Upper lobe of right lung (tissue), 1 donor: Measurements from ENCODE around the gene ZNF680. TPM values are rescaled to one million over a fixed set of nuclear protein-coding genes. Genes with fewer than 3 reads are reported as not detected.

ENCODE experiments used
- ATAC-seq: fragments of 200-7000 bp; cut with Tn5 transposase; one replicate; pipeline ENCODE4 v1.9.1; 2020; ENCODE audit warnings: mild to moderate bottlenecking, moderate library complexity
- DNase-seq: peaks from one replicate; pipeline ENCODE4 v3.0.0-alpha.2; 2020
- H3K27ac ChIP-seq: fragments of 200-600 bp; one replicate; pipeline ENCODE4 v1.8.0; 2022
- H3K27me3 ChIP-seq: fragments of 200-600 bp; one replicate; pipeline ENCODE4 v1.8.0; 2022; ENCODE audit warnings: mild to moderate bottlenecking
- H3K36me3 ChIP-seq: fragments of 200-600 bp; one replicate; pipeline ENCODE4 v1.8.0; 2022
- H3K4me1 ChIP-seq: fragments of 200-600 bp; one replicate; pipeline ENCODE4 v1.8.0; 2022
- H3K4me3 ChIP-seq: fragments of 200-600 bp; one replicate; pipeline ENCODE4 v1.8.0; 2022; ENCODE audit warnings: mild to moderate bottlenecking
- H3K9me3 ChIP-seq: fragments of 200-600 bp; one replicate; pipeline ENCODE4 v1.8.0; 2022
- intact Hi-C: fragments of 100-400 bp; cut with DNase I; formaldehyde crosslinking; loops from one replicate; pipeline ENCODE4 v1.11.0; 2022
- total RNA-seq: library from RNA; stranded (reverse); fragmentation: NEBNext Ultra II Directional; extraction: Animal tissue kit (Norgen Biotek cat#: 25700); gene quantifications from one replicate; pipeline ENCODE4 v1.2.1, GENCODE V29; 2021
- TF ChIP-seq, protein P1 (sequence below): fragments of 200-600 bp; IDR thresholded peaks from one replicate; pipeline ENCODE4 v1.8.0; 2022; ENCODE audit warnings: antibody characterized with exemption
- donor health status: DM: no; HTN: yes; CAD: no; lungs with severe emphysema.

ZNF680 gene
- total RNA-seq, 1 donor from 2014 or later: 17.3 TPM

- DNase-seq (no peak), ATAC-seq (no peak)
- no peak overlapping the region for H3K27ac ChIP-seq
- intact Hi-C loops: no loop called here
- H3K36me3 ChIP-seq: no peaks in the 10 kb centered on the region
- H3K4me1 ChIP-seq: no peaks in the 10 kb centered on the region
- TF ChIP-seq, protein P1, sequence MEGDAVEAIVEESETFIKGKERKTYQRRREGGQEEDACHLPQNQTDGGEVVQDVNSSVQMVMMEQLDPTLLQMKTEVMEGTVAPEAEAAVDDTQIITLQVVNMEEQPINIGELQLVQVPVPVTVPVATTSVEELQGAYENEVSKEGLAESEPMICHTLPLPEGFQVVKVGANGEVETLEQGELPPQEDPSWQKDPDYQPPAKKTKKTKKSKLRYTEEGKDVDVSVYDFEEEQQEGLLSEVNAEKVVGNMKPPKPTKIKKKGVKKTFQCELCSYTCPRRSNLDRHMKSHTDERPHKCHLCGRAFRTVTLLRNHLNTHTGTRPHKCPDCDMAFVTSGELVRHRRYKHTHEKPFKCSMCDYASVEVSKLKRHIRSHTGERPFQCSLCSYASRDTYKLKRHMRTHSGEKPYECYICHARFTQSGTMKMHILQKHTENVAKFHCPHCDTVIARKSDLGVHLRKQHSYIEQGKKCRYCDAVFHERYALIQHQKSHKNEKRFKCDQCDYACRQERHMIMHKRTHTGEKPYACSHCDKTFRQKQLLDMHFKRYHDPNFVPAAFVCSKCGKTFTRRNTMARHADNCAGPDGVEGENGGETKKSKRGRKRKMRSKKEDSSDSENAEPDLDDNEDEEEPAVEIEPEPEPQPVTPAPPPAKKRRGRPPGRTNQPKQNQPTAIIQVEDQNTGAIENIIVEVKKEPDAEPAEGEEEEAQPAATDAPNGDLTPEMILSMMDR: no peak
- no peaks in the 10 kb centered on the region for H3K27me3 ChIP-seq
- H3K9me3 ChIP-seq: no peaks in the 10 kb centered on the region
- no peak overlapping the region for H3K4me3 ChIP-seq
Measured at GRCh38 chr7:64606385-64606784, 43.5 kb upstream of the ZNF680 start.

- Histone ChIP-seq H3K27ac (no peak overlapping the region), H3K4me3 (no peak overlapping the region), H3K4me1 (no peaks in the 10 kb centered on the region), H3K27me3 (no peaks in the 10 kb centered on the region), H3K36me3 (no peaks in the 10 kb centered on the region), H3K9me3 (no peaks in the 10 kb centered on the region)
- ATAC-seq (no peak), DNase-seq (no peak)
- intact Hi-C loops: no loop called here
- TF ChIP-seq, protein P1: no peak
Measured at GRCh38 chr7:64603271-64603670, 40.4 kb upstream of the ZNF680 start.

DNA sequence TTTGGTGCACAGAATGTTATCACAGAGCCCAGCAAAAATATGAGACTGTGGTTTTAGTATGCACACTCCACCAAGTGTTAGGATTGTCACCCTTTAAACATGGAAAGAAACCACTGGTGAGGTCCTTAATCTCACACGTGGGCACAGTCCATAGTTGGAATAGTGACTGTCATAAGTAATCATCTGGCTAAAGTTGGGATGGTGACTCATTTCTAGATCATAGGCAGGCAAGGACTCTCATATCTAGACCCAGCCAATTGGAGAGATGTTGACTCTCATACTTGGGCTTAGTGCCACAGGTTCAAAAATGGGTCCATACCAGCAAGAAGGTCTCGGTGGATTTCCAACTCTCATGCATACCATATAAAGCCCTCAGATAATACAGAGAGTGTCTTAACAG is 39.6 kb upstream of the ZNF680 start:
- intact Hi-C loops: no loop called here
- no peak for DNase-seq
- Histone ChIP-seq H3K4me3 (no peak overlapping the region), H3K4me1 (no peaks in the 10 kb centered on the region), H3K27ac (no peak overlapping the region), H3K27me3 (no peaks in the 10 kb centered on the region), H3K9me3 (no peaks in the 10 kb centered on the region), H3K36me3 (no peaks in the 10 kb centered on the region)
- ATAC-seq: no peak
- TF ChIP-seq, protein P1: no peak

DNA sequence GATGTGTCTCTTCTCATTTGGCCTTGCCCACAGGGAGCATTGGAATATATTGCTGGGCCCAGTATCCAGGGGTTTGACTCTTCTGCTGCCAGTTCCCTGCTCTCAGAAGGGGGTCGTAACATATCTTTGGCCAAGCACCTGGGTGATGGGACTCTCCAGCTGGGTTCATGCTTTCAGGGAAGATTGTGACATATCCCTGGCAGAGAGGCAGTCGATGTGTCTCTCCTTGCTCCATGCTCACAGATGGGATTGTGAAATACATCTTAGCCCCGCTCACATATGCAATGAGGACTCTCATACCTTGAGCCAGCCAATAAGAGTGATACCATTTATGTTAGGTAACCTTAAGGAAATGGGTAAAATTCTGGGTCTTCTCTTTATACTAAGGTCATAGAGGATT is 39.2 kb upstream of the ZNF680 start:
- no peaks in the 10 kb centered on the region for H3K36me3 ChIP-seq
- TF ChIP-seq, protein P1: no peak
- no peak overlapping the region for H3K27ac ChIP-seq
- H3K4me3 ChIP-seq: no peak overlapping the region
- no peaks in the 10 kb centered on the region for H3K27me3 ChIP-seq
- no peaks in the 10 kb centered on the region for H3K4me1 ChIP-seq
- intact Hi-C loops: no loop called here
- ATAC-seq (no peak), DNase-seq (no peak)
- H3K9me3 ChIP-seq: no peaks in the 10 kb centered on the region

DNA sequence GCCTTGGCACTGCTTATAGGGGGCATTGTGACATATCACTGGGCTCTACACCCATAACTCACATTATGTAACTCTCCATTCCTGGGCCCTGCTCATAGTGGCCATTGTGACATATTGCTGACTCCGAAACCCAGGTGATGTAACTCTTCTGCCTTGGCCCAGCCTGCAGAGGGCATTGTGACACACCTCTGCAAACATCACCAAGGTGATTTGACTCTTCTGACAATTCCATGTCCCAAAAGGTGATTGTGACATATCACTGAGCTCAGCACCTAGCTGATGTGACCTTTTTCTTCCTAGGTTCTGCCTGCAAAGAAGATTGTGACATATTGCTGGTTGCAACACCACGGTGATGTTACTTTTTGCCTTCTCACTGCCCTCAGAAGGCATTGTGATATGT is 36.5 kb upstream of the ZNF680 start:
- H3K27ac ChIP-seq: no peak overlapping the region
- H3K9me3 ChIP-seq: no peaks in the 10 kb centered on the region
- no peak overlapping the region for H3K4me3 ChIP-seq
- no peaks in the 10 kb centered on the region for H3K4me1 ChIP-seq
- no peaks in the 10 kb centered on the region for H3K27me3 ChIP-seq
- intact Hi-C loops: no loop called here
- ATAC-seq (no peak), DNase-seq (no peak)
- TF ChIP-seq, protein P1: no peak
- no peaks in the 10 kb centered on the region for H3K36me3 ChIP-seq

GRCh38 chr7:64590971-64591370 is 28.1 kb upstream of the ZNF680 start:
- Histone ChIP-seq H3K27ac (no peak overlapping the region), H3K4me3 (no peak overlapping the region), H3K4me1 (no peaks in the 10 kb centered on the region), H3K9me3 (no peaks in the 10 kb centered on the region), H3K36me3 (no peaks in the 10 kb centered on the region), H3K27me3 (no peaks in the 10 kb centered on the region)
- DNase-seq: no peak
- TF ChIP-seq, protein P1: no peak
- intact Hi-C loops: no loop called here
- no peak for ATAC-seq
